GM19193 (cell line): ENCODE results near the gene ABL1.

Experiments
- POLR2A ChIP-seq: IDR thresholded peaks from 4 replicates; pipeline ENCODE4 v1.6.1; 2011; ENCODE audit not compliant: insufficient read depth, insufficient read length; ENCODE audit errors: extremely low read depth

The ABL1 gene

GRCh38 chr9:130895481-130896232, 60.6 kb downstream of the ABL1 start:
- TF ChIP-seq POLR2A, result no peak

DNA sequence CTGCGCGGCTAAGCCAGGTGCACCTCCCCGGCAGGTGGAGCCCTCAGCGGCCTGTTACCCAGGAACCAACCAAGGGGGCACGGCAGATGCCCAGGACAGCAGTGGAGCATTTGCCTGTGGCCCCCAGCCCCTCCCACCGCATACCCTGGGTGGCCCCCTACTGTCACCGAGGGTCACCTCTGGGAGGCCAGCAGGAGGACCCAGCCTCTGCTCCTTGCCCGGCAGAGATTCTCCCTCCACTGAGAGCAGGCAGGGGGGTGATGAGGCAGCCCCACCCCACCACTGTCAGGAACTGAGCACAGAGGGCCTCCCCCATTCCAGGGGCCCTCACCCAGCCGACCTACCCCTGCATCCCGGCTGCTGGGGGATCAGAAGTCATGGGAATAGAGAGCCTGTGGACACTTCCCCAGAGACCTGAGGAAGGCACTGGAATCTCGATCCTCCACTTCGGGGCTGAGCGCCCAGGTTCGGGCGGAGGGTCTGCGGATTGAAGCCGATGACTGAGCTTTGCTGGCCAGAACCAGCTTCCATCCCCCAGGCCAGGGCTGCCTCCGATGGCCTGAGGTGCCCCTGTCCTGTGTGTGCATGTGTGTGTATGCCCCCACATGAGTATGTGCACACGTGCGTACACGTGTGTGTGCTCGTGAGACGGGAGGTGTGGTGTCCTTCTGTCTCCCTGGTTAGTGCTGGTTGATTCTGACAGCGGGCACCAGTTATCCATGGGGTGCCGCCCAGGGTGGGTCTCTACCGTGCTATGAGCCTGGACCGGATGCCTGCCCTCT, 61.4 kb downstream of the ABL1 start, which contains the start of gene QRFP:
QRFP (minus strand) TSS at position 580 of the 782 bp plus-strand sequence. CDS start 2,974 bp downstream, outside the sequence.
- TF ChIP-seq POLR2A, result no peak

GRCh38 chr9:130897105-130897751, 62.2 kb downstream of the ABL1 start:
- no peak for TF ChIP-seq POLR2A

DNA sequence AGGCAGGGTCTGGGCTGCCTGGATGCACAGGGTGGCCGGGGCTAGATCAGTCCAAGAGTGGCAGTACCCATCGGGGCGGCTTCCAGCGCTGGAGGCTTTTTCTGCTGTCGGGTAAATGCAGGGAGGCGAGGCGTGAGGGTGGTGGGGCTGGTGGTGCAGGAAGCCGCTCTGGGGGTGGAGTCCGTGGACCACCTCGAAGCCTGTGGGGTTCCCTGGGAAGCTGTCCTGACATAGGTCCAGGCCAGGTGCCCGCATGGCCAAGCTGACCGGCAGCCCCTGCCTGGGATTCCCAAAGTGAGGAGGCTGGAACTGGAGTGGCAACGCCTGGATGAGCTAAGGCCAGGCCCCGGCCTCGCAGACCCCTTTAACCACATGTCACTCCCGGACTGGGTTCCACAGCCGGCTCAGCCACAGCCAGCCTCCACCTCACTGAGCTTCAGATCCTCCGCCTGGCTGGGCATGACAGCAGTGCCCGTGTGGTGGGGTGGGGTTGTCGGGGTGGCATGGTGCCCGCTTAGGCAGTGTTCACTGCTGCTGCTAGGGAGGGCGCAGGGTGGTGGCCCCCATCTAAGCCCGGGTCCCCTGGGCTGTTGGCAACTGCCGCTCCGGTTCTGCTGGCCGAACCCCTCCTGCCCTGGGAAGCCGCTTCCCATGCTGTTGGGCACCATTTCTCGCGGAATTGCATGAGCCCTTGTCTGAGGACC, 62.9 kb downstream of the ABL1 start:
- TF ChIP-seq POLR2A, result no peak

- TF ChIP-seq POLR2A, result no peak
These were observed 63.4 kb downstream of the ABL1 start for GRCh38 chr9:130898552-130898852.

DNA sequence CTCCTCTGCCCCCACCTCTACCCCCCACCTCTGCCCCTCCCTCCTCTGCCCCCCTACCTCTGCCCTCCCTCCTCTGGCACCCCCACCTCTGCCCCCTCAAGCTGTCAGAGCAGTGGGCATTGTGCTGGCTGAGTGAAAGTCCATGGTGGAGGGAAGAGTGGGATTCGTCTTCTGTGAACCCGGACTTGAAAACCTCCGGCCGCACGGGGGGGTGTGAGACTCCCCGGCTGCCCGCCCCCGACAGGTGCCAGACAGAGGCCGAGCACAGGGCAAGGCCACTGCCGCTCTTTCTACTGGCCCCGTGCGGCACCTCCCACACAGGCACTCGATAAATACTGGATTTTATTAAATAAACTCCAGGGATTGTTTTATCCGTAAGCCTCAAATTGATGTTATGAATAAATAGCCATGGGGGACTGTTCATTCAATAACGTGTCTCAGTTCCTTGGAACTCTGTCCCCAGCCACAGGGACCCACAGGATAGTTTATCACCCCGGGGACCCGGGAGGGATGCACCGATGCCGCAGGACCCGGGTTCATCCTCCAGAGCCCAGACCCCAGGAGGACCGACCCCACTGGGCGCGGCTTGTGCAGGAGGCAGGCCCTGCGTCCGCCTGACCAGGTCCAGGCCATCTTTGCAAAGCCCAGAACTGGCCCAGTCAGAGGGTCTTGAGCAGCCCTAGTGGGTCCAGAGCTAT, 64.1 kb downstream of the ABL1 start:
- TF ChIP-seq POLR2A, result no peak

GRCh38 chr9:130900701-130901497, 65.8 kb downstream of the ABL1 start:
- no peak for TF ChIP-seq POLR2A

DNA sequence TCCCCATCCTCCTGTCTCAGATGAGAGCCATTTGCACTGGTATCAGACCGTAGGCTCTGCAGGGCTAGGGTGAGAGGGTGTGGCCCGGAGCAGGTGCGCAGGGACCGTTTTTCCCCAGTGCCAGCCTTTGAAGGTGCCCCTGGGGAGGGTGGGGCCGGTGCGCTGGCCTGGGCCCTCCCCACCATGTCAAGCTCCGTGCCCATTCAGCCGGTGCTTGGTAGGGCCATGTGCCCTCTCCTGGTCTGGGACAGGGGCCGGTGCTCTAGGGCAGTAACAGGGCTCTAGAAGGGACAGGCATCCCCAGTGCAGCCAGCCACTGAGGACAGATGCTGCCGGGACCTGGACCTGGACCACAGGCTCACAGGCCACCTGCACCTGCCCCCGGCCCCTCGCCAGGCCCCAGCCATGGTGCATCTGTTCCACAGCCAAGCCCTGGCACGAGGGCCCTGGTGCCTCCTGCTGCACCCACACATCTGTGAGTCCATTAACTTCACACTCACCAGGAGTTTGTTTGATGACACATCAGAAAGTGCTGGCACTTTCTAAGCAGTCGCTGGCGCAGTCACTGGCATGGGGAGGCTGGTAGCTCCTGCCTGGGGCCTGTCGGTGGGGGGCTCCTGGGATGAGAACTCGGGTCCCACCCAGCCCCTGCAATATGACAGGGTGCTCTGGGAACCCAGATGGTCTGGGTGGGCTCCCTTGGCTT, 66.6 kb downstream of the ABL1 start:
- no peak for TF ChIP-seq POLR2A

DNA sequence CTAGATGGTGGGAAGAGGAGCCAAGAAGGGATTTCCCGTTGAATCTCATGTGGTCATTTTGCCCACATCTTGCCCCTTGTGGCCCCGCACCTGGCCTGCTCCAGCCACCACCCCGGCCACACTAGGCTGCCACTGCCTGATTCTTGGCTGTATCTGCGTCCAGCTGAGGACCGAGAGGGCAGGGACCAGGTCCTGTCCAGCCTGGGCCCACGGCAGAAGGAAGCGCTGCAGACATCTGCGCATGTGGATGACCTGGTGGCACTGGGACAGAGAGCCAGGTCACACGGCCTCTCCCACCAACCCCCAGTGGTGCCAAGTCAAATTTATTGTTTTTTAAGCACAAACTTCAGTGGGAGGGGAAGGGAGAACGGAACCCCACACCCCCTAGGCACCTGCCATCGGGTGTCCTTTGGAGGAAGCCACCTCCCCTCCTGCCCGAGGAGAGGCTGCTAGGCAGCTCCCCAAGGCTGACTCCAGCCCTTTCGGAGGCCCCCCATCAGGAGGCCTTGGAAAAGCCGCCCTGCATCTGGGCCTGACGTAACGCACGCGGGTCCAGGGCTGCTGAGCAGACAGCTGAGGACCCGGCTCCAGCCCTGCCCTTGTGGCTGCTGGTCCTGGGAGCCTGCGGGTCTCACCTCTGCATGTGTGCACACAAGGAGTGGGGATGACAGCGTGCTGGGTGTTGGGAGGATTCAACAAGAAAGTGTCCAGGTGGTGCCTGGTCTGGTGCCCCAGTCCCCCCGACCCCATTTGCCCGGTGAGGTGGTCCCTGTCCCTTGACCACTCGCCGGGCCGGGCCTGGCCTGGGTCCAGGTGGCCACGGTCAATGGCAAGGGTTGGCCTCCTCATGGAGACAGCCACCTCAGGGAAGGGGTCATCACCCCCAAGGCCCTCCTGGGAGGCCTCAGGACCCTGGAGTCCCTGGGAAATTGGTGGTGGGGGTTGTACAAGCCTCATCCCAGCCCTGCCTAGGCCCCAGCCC, 67.4 kb downstream of the ABL1 start:
- TF ChIP-seq POLR2A, result no peak

GRCh38 chr9:130903194-130904069, 68.4 kb downstream of the ABL1 start:
- no peak for TF ChIP-seq POLR2A
